Uterus (tissue), 2 donors: ENCODE results near the gene SIM1.

Experiments used
- POLR2A ChIP-seq, 2 donors: fragments of 450-650 bp; IDR thresholded peaks; one replicate each; pipeline ENCODE4 v1.6.1; 2016; ENCODE audit warnings: antibody characterized with exemption in 2 of 2, mild to moderate bottlenecking in 1 of 2, moderate library complexity in 1 of 2
- TF ChIP-seq, protein P1 (sequence below), 4 experiments: fragments of 200-600 bp in 2 of 4; fragments of 450-650 bp in 2 of 4; sonication (generic) in 2 of 4; IDR thresholded peaks; one replicate each; pipeline ENCODE4 v1.5.1; 2016 to 2019; ENCODE audit warnings: antibody characterized with exemption in 4 of 4, mild to moderate bottlenecking in 2 of 4, moderate library complexity in 1 of 4

DNA sequence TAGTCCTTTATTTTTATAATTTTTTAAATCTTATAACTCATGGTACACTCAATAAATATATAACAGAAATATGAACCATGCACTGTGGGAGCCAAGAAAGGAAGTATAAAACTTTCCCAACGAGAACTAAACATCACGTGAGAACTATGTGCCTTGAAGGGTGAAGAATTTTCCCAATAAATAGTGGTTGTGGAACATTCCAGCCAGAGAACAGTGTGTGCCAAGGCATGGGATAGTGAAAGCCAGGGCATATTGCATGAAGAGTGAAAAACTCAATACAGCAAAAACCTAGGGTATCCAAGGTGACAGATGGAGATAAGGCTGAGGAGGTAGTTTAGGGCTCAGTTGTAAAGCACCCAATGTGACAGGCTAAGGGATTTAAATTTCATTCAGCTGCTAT lies 86.1 kb downstream of the SIM1 start:
- TF ChIP-seq POLR2A (IDR thresholded peaks at IDR 0.05) = no peak
- TF ChIP-seq, protein P1, sequence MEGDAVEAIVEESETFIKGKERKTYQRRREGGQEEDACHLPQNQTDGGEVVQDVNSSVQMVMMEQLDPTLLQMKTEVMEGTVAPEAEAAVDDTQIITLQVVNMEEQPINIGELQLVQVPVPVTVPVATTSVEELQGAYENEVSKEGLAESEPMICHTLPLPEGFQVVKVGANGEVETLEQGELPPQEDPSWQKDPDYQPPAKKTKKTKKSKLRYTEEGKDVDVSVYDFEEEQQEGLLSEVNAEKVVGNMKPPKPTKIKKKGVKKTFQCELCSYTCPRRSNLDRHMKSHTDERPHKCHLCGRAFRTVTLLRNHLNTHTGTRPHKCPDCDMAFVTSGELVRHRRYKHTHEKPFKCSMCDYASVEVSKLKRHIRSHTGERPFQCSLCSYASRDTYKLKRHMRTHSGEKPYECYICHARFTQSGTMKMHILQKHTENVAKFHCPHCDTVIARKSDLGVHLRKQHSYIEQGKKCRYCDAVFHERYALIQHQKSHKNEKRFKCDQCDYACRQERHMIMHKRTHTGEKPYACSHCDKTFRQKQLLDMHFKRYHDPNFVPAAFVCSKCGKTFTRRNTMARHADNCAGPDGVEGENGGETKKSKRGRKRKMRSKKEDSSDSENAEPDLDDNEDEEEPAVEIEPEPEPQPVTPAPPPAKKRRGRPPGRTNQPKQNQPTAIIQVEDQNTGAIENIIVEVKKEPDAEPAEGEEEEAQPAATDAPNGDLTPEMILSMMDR (IDR thresholded peaks at IDR 0.05) = no peak
